Fibroblast of the conjunctiva (primary cell): ENCODE results near the gene PRKCI.
"Not testable (repeated sequence)": the region's sequence is repeated elsewhere in the genome, so short reads cannot be mapped to it uniquely, and the experiment has no call there.

Experiments used
- DNase-seq: peaks from one replicate; pipeline ENCODE4 v3.0.0-alpha.2; 2010; ENCODE audit warnings: low read depth

Gene PRKCI

GRCh38 chr3:170225166-170225565, 2.9 kb downstream of the PRKCI start:
- DNase-seq, result no peak

GRCh38 chr3:170226426-170226960, 4.3 kb downstream of the PRKCI start:
- no peak for DNase-seq

- DNase-seq, result no peak
Observed at GRCh38 chr3:170228093-170228766, 6.0 kb downstream of the PRKCI start.

- no peak for DNase-seq
Observed at GRCh38 chr3:170232266-170232665, 10.0 kb downstream of the PRKCI start.

DNA sequence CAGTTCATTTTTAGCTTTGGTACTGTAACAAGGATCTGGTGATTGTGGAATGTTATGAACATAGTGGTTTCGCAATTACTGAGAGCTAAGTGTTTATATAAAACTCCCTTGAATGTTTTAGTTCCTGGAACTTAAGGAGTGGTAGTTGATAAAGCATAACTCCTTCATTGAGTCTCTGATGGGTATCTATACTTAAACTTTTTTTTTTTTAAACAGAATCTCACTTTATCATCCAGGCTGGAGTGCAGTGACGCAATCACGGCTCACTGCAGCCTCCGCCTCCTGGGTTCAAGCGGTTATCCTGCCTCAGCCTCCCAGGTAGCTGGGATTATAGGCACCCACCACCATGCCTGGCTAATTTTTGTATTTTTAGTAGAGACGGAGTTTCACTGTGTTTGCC, 11.3 kb downstream of the PRKCI start:
- DNase-seq, result peak; percentile 37

DNA sequence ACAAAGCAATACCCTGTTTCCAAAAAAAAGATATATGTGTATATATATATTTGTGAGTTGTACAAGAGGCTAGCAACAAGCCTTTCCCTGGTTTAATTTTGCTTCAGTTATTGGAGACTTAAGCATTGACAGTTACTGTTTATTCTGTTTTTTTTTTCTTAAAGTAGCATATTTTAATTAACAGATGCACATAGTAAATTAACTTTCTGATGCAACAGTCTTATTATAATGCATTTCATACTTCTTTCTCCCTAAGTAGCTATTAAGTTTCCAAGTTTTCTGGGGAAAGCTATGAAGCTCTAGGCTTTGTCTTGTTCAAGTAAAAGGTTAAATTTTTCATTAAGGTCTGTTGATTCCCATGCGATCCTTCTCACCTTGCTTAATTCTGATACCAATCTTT, 17.9 kb downstream of the PRKCI start:
- no peak for DNase-seq

GRCh38 chr3:170240671-170241070, 18.4 kb downstream of the PRKCI start:
- no peak for DNase-seq

DNA sequence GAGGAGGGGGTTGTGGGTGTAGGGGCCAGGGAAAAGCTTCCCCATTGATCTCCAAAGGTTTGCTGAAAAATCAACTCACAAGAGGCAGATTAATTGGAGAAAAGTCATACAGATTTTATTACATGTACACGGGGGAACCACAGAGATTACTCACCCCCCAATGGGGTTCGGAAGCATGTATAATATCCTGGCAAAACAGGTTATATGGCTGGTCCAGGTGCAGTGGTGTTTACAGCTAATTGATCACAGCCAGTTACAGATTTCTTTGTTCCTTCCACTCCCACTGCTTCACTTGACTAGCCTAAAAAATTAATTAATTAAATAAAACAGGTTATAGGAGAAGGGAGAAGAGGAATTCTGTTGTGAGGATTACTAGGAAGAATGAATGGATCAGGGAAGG, 22.4 kb downstream of the PRKCI start:
- no peak for DNase-seq

DNA sequence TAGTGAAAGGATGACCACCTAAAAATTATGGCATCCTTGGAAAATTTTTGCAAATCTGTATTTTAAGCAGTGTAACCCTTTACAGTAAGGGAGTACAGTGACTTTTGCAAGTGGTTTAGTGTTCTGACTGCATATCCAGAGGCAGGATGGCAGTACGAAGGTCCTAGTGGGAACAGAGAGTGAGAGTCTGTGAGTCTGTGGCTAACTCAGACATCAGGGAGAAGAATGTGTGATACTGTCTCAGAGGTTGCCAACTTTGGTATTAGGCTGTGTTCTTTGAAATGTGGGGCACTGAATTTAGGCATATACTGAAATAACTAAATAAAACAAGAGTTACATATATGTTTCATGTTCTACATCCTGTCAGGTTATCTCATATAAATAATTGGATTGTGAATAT, 25.7 kb downstream of the PRKCI start:
- DNase-seq, result no peak

GRCh38 chr3:170256597-170256996, 34.4 kb downstream of the PRKCI start:
- no peak for DNase-seq

GRCh38 chr3:170257145-170257544, 34.9 kb downstream of the PRKCI start:
- no peak for DNase-seq

DNA sequence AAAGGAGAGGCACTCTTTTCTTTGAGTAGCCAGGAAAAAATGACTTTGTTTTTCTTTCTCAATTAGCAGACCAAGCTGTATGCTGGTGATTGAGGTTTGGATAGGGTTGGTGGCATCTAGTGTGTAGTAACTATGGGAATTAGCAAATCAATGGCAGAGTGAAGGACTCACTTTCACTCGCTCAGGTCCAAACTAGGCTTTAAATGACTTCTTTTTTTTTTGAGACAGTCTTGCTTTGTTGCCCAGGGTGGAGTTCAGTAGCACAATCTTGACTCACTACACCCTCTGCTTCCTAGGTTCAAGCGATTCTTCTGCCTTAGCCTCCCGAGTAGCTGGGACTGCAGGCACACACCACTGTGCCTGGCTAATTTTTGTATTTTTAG, 35.9 kb downstream of the PRKCI start:
- no peak for DNase-seq

- no peak for DNase-seq
Observed at GRCh38 chr3:170259907-170260306, 37.7 kb downstream of the PRKCI start.

- no peak for DNase-seq
Observed at GRCh38 chr3:170267793-170268192, 45.6 kb downstream of the PRKCI start.

- not testable (repeated sequence) for DNase-seq
Observed at GRCh38 chr3:170269673-170270254, 47.5 kb downstream of the PRKCI start.

GRCh38 chr3:170270282-170270881, 48.2 kb downstream of the PRKCI start:
- DNase-seq, result no peak

DNA sequence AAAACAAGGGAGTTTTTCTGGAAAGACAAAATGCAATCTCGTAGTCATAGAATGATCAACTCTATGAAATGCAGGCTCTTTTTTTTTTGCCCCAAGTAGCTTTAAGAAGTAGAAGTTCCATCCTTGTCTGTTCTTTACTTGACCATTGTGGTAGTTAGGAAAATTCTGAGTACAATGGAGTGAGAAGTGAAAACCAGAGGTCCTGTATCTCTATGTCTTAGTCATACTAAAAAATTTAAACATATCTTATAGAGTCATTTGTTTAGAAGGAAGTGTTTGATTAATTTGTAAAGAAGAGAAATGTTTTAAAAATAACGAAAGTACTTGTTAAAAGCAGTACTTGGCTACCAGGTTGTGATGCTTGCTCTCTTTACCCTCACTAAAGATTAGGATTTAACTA, 52.4 kb downstream of the PRKCI start:
- no peak for DNase-seq

GRCh38 chr3:170275832-170276231, 53.6 kb downstream of the PRKCI start:
- no peak for DNase-seq

DNA sequence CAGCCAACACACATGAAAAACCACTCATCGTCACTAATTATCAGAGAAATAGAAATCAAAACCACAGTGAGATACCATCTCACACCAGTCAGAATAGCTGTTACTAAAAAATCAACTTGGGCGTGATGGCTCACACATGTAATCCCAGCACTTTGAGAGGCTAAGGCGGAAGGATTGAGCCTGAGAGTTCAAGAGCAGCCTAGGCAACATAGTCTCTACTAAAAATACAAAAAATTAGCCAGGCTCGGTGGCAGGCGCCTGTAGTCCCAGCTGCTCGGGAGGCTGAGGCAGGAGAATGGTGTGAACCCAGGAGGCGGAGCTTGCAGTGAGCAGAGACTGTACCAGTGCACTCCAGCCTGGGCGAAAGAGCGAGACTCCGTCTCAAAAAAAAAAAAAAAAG, 55.1 kb downstream of the PRKCI start:
- DNase-seq, result not testable (repeated sequence)

DNA sequence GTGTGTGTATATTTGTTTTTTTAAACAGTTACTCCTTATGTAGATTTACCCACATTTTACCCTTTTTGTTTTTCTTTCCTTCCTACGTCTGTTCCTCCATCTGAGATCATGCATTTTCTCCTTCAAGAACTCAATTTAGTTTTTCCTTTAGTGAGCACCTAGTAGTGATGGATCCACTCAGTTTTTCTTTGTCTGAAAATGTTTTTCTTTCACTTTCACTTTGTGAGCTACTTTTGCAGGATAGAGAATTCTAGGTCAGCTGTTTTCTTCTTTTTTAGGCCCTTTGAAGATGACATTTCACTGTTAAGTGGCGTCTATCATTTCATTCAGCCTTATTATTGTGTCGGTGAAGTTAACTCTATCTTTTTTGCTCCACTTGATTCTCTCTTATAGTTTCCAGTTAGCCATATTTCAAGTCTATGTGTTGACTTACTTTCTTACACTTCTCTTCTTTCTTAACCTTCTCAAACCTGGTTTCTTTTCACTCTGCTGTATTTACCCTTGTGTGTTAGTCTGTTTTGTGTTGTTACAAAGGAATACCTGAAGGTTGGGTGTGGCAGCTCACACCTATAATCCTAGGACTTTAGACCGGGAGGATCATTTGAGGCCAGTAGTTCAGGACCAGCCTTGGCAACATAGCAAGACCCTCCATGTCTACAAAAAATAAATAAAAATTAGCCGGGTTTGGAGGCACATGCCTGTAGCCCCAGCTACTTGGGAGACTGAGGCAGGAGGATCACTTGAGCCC, 55.8 kb downstream of the PRKCI start:
- DNase-seq, result no peak

DNA sequence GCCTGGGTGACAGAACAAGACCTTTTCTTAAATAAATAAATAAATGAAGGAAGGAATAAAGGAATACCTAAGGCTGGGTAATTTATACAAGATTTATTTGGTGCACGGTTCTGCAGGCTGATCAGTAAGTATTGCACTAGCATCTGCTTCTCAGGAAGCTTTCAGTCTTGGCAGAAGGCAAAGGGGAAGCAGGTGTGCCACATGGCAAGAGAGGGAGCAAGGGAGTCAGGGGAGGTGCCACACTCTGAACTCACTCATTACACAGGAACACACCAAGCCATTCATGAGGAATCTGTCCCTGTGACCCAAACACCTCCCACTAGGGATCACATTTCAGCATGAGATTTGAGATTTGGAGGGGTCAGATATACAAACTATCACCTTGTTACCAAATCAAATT, 56.4 kb downstream of the PRKCI start:
- DNase-seq, result no peak

DNA sequence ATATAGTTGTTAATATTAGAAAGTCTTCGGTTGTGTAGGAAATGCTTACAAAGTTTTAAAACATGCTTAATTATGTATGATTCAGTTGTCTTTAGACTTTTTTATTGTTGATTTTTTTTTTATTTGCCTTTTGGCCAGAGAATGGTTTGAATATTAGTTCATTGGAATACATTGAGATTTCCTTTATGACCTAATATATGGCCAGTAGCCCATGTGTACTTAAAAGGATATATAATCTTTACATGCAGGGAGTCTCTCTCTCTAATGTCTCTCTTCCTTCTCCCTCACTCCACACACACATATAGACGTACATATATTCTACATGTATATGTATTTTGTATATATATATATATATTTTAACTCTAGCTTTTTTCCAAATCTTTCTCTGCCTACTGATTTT, 68.0 kb downstream of the PRKCI start:
- DNase-seq, result no peak

- no peak for DNase-seq
Observed at GRCh38 chr3:170295586-170295985, 73.4 kb downstream of the PRKCI start.
